Hematopoietic multipotent progenitor cell treated with erythropoietin and hydrocortisone succinate and interleukin-3 and kit ligand, for 6 days (in vitro differentiated cells): Measurements from ENCODE around the gene SOX5.
"Not testable (repeated sequence)": the region's sequence is repeated elsewhere in the genome, so short reads cannot be mapped to it uniquely, and the experiment has no call there.

Experiments used
- DNase-seq: peaks from one replicate; pipeline ENCODE4 v3.0.0-alpha.2; 2015

Gene SOX5

DNA sequence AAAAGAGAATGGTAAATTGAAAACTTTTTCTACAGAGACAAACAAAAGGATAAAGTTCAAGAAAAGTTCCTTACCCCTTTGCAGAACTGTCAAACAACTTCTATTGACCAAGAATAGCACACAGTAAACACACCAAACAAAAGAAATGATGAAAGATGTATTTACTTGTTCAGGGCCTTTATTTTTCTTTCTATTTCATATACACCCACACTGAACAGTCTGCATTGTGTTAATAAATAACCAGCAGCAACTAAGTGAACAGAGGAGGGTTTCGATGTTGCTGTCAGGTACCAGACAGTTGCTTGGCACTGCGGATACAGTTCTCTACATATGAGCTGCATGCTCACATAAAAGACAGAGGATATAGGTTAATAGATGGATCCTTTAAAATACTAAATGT lies 122.1 kb downstream of the SOX5 start:
- no peak for DNase-seq

DNA sequence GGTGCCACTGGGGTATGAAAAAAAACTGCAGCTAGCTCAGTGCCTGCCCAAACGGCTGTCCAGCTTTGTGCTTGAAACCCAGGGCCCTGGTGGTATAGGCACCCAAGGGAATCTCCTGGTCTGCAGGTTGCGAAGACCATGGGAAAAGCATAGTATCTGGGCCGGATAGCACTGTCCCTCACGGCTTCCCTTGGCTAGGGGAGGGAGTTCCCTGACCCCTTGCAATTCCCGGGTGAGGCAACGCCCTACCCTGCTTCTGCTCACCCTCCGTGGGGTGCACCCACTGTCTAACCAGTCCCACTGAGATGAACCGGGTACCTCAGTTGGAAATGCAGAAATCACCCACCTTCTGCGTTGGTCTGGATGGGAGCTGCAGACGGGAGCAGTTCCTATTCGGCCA lies 124.3 kb downstream of the SOX5 start:
- not testable (repeated sequence) for DNase-seq

- DNase-seq, result no peak
These were observed 125.1 kb downstream of the SOX5 start for GRCh38 chr12:23824358-23824757.

- not testable (repeated sequence) for DNase-seq
These were observed 126.6 kb downstream of the SOX5 start for GRCh38 chr12:23822883-23823282.

DNA sequence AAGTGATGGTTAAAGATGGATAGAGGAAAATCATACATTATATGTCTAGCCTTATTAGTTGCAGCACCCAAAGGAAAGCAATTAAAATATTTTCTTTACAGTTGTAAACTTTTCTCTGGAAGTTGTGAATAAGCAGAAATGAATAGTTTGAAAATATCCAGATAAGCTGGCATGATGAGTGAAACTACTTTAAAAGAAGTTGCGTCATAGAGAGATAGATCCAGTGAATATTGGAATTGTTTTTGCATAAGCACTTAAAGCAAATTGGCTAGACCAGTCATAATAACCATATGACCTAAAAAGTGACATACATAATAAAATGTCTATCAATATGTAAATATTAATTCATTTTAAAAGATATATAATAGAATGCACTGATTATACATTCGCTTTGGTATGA lies 132.1 kb downstream of the SOX5 start:
- DNase-seq, result no peak

DNA sequence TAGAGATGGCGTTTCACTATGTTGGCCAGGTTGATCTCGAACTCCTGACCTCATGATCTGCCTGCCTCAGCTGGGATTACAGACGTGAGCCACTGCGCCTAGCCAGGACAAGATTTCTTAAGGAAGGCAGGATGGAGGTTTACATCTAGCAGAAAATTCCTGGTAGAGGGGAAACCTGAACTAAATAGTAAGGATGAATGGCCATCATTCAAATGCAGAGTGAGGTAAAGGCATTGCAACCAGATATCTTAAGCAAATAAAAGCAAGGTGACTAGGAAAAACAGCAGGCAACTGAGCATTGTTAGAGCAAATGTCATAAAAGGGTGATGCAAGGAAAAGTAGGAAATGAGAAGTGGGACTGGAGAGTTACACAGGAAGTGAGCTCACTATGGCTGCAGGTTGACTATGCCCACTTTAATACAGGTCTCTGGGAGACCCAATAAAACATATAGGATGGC lies 133.0 kb downstream of the SOX5 start:
- no peak for DNase-seq

DNA sequence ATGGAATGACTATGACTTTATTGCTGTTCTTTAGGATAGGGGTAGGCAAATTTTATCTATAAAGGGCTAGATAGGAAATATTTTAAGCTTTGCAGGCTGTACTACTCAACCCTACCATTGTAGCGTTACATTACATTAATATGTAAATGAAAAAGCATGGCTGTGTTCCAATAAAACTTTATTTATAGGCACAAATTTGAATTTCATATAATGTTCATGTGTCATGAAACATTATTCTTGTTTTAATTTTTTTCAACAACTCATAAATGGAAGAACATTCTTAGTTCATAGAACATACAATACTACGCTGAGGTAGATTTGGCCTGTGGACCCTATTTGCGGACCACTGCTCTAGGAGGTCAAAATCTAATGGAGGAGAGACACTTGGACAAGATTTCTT lies 133.7 kb downstream of the SOX5 start:
- no peak for DNase-seq

DNA sequence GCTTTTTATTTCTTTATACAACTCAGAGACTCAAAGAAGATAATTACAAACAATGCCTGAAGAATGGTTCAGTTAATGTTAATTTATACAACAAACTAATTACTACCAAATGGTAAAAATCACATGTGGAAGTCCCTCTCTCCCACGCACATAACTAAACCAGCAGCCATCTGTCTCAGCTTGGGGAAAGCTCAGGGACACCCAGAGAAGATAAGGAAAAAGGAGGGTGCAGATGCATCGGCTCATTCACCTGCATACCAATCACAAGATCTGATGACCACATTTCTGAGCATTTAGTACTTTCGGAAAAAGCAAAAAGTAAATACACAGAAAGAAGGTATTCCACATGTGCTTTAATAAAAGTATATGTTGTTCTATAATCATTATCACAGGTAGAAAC lies 136.3 kb downstream of the SOX5 start:
- no peak for DNase-seq

DNA sequence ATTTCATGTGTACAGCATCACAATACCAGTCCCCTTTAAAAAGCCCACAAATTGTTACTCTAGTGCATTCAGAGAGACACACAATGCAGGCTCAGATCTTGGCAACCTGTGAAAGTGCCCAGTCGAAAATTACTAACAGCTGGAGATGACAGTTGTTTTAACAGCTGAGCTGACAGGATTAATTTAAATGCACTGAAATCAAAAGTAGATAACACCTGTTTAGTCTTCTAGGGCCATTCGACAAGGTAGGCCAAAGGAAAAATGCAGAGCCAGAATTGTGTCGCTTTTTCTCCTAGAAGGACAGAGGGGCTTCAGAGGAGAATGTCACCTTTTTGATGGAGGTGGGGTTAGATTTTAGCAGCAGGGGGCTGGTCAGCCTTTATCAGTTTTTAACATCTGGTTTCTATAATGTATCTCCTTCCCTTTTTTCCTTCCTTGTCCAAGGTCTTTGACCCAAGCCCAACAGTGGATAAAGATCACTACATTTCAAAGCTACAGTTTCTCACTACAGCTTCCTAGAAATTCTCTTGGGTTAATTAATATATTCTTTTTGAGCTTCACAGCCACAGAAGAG lies 139.1 kb downstream of the SOX5 start:
- no peak for DNase-seq

- DNase-seq, result no peak
These were observed 145.9 kb downstream of the SOX5 start for GRCh38 chr12:23803540-23803939.

DNA sequence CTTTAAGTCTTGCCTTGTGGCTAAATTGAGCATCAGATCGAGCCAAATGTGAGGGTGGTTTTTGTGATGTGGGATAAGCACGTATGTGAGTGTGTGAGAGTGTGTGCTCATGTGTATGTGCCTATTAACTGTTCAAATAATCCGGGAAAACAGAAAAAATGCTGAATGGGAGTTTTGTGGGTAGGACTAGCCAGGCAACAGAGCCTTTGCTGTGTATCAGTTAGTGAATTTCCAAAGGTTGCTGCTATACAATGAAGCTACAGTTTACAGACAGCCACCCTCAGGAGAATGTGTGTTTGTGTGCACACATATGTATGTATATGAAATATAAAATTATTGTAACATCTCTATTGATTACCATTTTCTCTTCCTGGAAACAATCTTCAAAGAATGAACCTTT lies 154.0 kb downstream of the SOX5 start:
- no peak for DNase-seq

GRCh38 chr12:23781118-23781517 lies 168.4 kb downstream of the SOX5 start:
- peak; percentile 8 for DNase-seq

GRCh38 chr12:23775208-23775607 lies 174.3 kb downstream of the SOX5 start:
- no peak for DNase-seq

- no peak for DNase-seq
These were observed 178.1 kb downstream of the SOX5 start for GRCh38 chr12:23771240-23771949.

- no peak for DNase-seq
These were observed 179.1 kb downstream of the SOX5 start for GRCh38 chr12:23770202-23770938.

DNA sequence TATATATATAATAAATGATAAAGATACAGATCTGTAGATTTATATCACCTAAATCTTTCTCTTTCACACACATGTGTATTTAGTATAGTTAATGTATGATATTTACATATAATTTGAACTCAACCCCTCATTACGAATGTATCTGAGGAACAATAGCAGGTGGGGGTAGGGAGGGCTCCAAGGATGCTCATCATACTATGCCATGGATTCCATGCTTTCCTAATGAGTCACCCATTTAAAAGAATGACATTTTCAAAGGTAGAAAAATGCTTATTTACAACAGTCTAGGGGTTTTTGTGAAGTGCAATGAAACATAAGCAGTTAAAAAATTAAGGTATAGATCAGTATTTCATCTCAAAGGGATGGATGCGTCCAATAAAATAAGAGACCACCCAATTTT lies 181.6 kb downstream of the SOX5 start:
- DNase-seq, result no peak

- DNase-seq, result no peak
These were observed 185.7 kb downstream of the SOX5 start for GRCh38 chr12:23763724-23764123.

- DNase-seq, result no peak
These were observed 189.0 kb downstream of the SOX5 start for GRCh38 chr12:23760495-23760894.

DNA sequence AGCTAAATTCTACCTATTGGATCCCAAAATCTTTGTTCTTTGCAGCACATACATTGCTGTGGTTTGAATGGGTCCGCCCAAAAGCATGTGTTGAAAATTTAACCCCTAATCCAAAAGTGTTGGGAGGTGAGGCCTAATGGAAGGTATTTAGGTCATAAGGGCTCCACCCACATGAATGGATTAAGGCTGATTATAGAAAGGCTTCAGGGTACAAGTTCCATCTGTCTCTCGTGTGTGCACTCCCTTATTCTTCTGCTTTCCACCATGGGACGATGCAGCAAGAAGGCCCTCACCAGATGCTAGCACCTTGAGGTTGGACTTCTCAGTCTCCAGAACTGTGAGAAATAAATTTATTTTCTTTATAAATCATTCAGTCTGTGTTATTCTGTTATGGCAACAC lies 190.9 kb downstream of the SOX5 start:
- DNase-seq, result no peak

GRCh38 chr12:23757541-23757962 lies 191.9 kb downstream of the SOX5 start:
- no peak for DNase-seq

DNA sequence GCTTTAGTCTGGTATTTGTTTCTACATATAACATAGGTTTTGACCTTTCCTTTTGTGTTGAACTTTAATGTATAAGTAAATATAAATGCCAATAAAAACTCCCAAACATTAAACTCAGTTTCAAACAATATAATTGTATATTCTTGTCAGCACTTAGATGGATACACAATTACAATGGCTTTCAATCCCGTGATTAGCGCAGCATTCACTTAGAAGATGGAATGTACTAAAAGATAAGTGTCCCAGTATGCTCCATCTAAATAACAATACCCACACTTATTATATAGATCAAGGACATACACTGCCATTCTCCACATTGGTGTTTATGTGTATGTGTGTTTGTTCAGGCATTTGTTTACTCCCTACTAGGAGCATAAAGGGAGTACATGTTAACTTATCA lies 193.1 kb downstream of the SOX5 start:
- no peak for DNase-seq

- DNase-seq, result no peak
These were observed 195.7 kb downstream of the SOX5 start for GRCh38 chr12:23753628-23754365.

GRCh38 chr12:23752245-23752644 lies 197.2 kb downstream of the SOX5 start:
- no peak for DNase-seq
